ENCODE results near the gene KIAA1217. TPM values are rescaled to one million over a fixed set of nuclear protein-coding genes. Genes with fewer than 3 reads are reported as not detected.

Gene KIAA1217
- total and polyA plus RNA-seq, 9 of the 15 experiments (the other 6 are each of a cell fraction or from before 2014, with no cell fraction given) = 0.04 TPM; not detected in 8

DNA sequence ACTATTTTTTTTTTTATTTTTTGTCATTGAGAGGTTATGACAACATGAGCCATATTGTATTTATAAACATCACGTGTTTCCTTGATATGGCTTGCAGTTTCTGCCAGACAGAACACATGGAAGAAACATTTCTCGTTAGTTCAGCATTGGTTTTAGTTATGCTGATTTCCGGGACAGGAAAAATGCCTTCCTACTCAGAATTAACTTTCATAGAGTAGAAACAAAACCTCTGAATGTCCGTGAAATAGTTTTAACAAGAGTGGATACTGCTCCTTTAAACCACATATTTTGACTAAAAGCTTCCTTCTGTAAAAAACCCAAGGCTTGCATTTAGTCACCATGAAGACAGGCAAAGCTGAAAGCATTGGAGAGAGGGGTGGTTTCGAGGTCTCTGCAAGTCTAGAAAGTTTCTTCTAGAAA, 240.4 kb downstream of the KIAA1217 start:
- Histone ChIP-seq H2AFZ (ENCODE audit: low read depth, low read length) (no peak overlapping the region), H3K27ac (ENCODE audit: extremely low read depth, low read depth, low read length) (no peak overlapping the region), H3K79me2 (ENCODE audit: control insufficient read depth, insufficient read depth, low read length) (no peaks in the 10 kb centered on the region), H3K9ac (ENCODE audit: insufficient read depth in 1 of 2, low read depth in 2 of 2, low read length in 2 of 2) (no peak overlapping the region), H4K20me1 (replicated peaks; ENCODE audit: control insufficient read depth, insufficient read depth, low read length) (no peaks in the 10 kb centered on the region), H3K9me3 (replicated peaks; ENCODE audit: control insufficient read depth, insufficient read depth, low read depth, low read length) (no peaks in the 10 kb centered on the region), H3K27me3 (ENCODE audit: control insufficient read depth in 2 of 2, insufficient read depth in 2 of 2, low read length in 2 of 2) (peaks cover 1 to 9% of the 10 kb centered on the region in 2 experiments; a peak in 3 of 5 replicates), H3K9me1 (ENCODE audit: control insufficient read depth, insufficient read depth, low read length) (no peaks in the 10 kb centered on the region), H3K36me3 (ENCODE audit: control insufficient read depth, insufficient read depth, low read length) (no peaks in the 10 kb centered on the region), H3K4me1 (replicated peaks in 1 of 2; ENCODE audit: control insufficient read depth in 2 of 2, insufficient read depth in 2 of 2, low read length in 2 of 2) (no peaks in the 10 kb centered on the region), H3K4me2 (ENCODE audit: insufficient read depth, low read length) (no peak overlapping the region), H3K4me3 (no peak overlapping the region)
- BruUV-seq (replicated peaks) = no TSS peak
- ATAC-seq = no peak
- under 1% methylated on average over 5 of the region's 5 CpGs for WGBS (ENCODE audit: insufficient coverage, low coverage, missing lambda C conversion rate)
- POLR2A ChIA-PET = no interaction called here
- DNase-seq (ENCODE audit: extremely low read depth in 1 of 4, low spot score in 3 of 4) = no peak
- no peak for FAIRE-seq
- CTCF ChIA-PET (ENCODE audit: low intra/inter-chr PET ratio) = no interaction called here
- intact Hi-C loops (cut with micrococcal nuclease) = no loop called here
- in situ Hi-C loops (cut with MboI) = no loop called here
- no peak for TF ChIP-seq CSDE1 (IDR thresholded peaks at IDR 0.05)
- TF ChIP-seq ZNF79 (CRISPR knock-in tag; IDR thresholded peaks at IDR 0.05; ENCODE audit: low read depth) = no peak
- TF ChIP-seq ESRRB (CRISPR knock-in tag; IDR thresholded peaks at IDR 0.05; ENCODE audit: borderline replicate concordance) = no peak
- TF ChIP-seq RERE (CRISPR knock-in tag; IDR thresholded peaks at IDR 0.05; ENCODE audit: borderline replicate concordance) = no peak
- TF ChIP-seq MED1 (CRISPR knock-in tag; IDR thresholded peaks at IDR 0.05; ENCODE audit: borderline replicate concordance) = no peak
- no peak for TF ChIP-seq MCM3 (IDR thresholded peaks at IDR 0.05)
- no peak for TF ChIP-seq TCFL5 (CRISPR knock-in tag; conservative IDR thresholded peaks at IDR 0.05)
- no peak for TF ChIP-seq SMAD4 (CRISPR knock-in tag; conservative IDR thresholded peaks at IDR 0.05)
- TF ChIP-seq HDAC2 (IDR thresholded peaks at IDR 0.05) = no peak
